Stomach (tissue), 4 donors: ENCODE data around the gene JAG2.

Experiments
- POLR2A ChIP-seq, 4 donors: fragments of 450-650 bp; IDR thresholded peaks; one replicate each; pipeline ENCODE4 v1.6.1; 2016; ENCODE audit warnings: antibody characterized with exemption in 4 of 4, control low read depth in 2 of 4, mild to moderate bottlenecking in 1 of 4, moderate library complexity in 1 of 4
- POLR2AphosphoS5 ChIP-seq, 3 donors: sonication (generic); formaldehyde crosslinking; IDR thresholded peaks; one replicate each; pipeline ENCODE4 v1.6.1; 2016; ENCODE audit warnings: antibody characterized with exemption in 3 of 3
- TF ChIP-seq, protein P1 (sequence below), 7 experiments: fragments of 450-650 bp in 4 of 7; fragments of 200-600 bp in 3 of 7; sonication (generic) in 3 of 7; IDR thresholded peaks; one replicate each; pipeline ENCODE4 v1.5.1; 2016 to 2019; ENCODE audit warnings: antibody characterized with exemption in 7 of 7, control low read depth in 2 of 7, mild to moderate bottlenecking in 1 of 7

- TF ChIP-seq, protein P1, sequence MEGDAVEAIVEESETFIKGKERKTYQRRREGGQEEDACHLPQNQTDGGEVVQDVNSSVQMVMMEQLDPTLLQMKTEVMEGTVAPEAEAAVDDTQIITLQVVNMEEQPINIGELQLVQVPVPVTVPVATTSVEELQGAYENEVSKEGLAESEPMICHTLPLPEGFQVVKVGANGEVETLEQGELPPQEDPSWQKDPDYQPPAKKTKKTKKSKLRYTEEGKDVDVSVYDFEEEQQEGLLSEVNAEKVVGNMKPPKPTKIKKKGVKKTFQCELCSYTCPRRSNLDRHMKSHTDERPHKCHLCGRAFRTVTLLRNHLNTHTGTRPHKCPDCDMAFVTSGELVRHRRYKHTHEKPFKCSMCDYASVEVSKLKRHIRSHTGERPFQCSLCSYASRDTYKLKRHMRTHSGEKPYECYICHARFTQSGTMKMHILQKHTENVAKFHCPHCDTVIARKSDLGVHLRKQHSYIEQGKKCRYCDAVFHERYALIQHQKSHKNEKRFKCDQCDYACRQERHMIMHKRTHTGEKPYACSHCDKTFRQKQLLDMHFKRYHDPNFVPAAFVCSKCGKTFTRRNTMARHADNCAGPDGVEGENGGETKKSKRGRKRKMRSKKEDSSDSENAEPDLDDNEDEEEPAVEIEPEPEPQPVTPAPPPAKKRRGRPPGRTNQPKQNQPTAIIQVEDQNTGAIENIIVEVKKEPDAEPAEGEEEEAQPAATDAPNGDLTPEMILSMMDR (IDR thresholded peaks at IDR 0.05) = no peak
- TF ChIP-seq POLR2A (IDR thresholded peaks at IDR 0.05) (no peak), POLR2AphosphoS5 (IDR thresholded peaks at IDR 0.05) (no peak)
Observed at GRCh38 chr14:105141026-105141425, 27.6 kb downstream of the JAG2 start.
